ENCODE measurements around the gene MED29. TPM values are rescaled to one million over a fixed set of nuclear protein-coding genes. Genes with fewer than 3 reads are reported as not detected.

Gene MED29
- polyA plus RNA-seq, 2 of the 4 experiments (the other 2 are of a cell fraction): 47.7 to 57.5 TPM

GRCh38 chr19:39375929-39376328 is 15.2 kb upstream of the MED29 start:
- ATAC-seq: no peak
- no peaks in the 10 kb centered on the region for H3K4me1 ChIP-seq
- CTCF ChIA-PET: interaction anchor here (0.6 to 1.7 kb wide), 12 partner anchors 9 to 445 kb away, joined by 3 to 12 read pairs (median 4); partner anchors contain the start of genes MRPS12, PAF1, SAMD4B and SARS2
- no peak for FAIRE-seq
- no peak overlapping the region for H3K4me2 ChIP-seq
- TF ChIP-seq USF2 (IDR thresholded peaks at IDR 0.05) (no peak), CHD2 (IDR thresholded peaks at IDR 0.05; ENCODE audit: low read length, partially characterized antibody) (no peak), FOSL2 (IDR thresholded peaks at IDR 0.05) (no peak), FOSL2 (CRISPR knock-in tag; IDR thresholded peaks at IDR 0.05) (no peak), FOSB (CRISPR knock-in tag; IDR thresholded peaks at IDR 0.05) (no peak), NPAS2 (CRISPR knock-in tag; IDR thresholded peaks at IDR 0.05; ENCODE audit: borderline replicate concordance) (no peak), MYC (IDR thresholded peaks at IDR 0.05; ENCODE audit: borderline replicate concordance, low read length) (no peak), EP300 (IDR thresholded peaks at IDR 0.05) (no peak), E2F6 (IDR thresholded peaks at IDR 0.05; ENCODE audit: borderline replicate concordance, low read depth) (no peak), EHF (CRISPR knock-in tag; IDR thresholded peaks at IDR 0.05) (no peak), ELK1 (IDR thresholded peaks at IDR 0.05; ENCODE audit: low read depth, low read length) (no peak), CEBPB (IDR thresholded peaks at IDR 0.05) (no peak), ZNF302 (CRISPR knock-in tag; IDR thresholded peaks at IDR 0.05) (no peak), REST (IDR thresholded peaks at IDR 0.05) (no peak), POLR2AphosphoS2 (conservative IDR thresholded peaks at IDR 0.05; ENCODE audit: low read length) (no peak), ZSCAN20 (CRISPR knock-in tag; IDR thresholded peaks at IDR 0.05) (no peak), ATOH8 (CRISPR knock-in tag; IDR thresholded peaks at IDR 0.05; ENCODE audit: low read depth) (no peak), BHLHE40 (IDR thresholded peaks at IDR 0.05; ENCODE audit: low read depth, low read length) (no peak), ZC3H11A (IDR thresholded peaks at IDR 0.05) (no peak), HOXA7 (CRISPR knock-in tag; IDR thresholded peaks at IDR 0.05) (no peak)
- no peak overlapping the region for H3K4me3 ChIP-seq
- H3K27ac ChIP-seq: no peak overlapping the region
- DNase-seq (ENCODE audit: low read depth in 1 of 2, low spot score in 1 of 2): no peak
- POLR2A ChIA-PET: interaction anchor here (1.5 to 2.8 kb wide), 2 partner anchors 15 to 31 kb away, joined by 3 to 11 read pairs; partner anchors contain the start of genes MED29, PAF1 and ZFP36
- H3K9me3 ChIP-seq: no peaks in the 10 kb centered on the region
